ENCODE results near the gene GRIA2.

- no peak for TF ChIP-seq POLR2A (IDR thresholded peaks at IDR 0.05)
- TF ChIP-seq CTCF (IDR thresholded peaks at IDR 0.05), result no peak
Measured at GRCh38 chr4:157271166-157271869, 50.8 kb downstream of the GRIA2 start.

All from upper lobe of left lung (tissue), 4 donors.